Neural cell (in vitro differentiated cells): ENCODE measurements around the gene GUCA2B. TPM values are rescaled to one million over a fixed set of nuclear protein-coding genes. Genes with fewer than 3 reads are reported as not detected.

Experiments used
- H2AFZ ChIP-seq: fragments of 200-600, 300-800 bp; sonication (generic), shearing (Covaris generic); 2 replicates; pipeline ENCODE4 v1.6.0; 2014; ENCODE audit warnings: low read depth, mild to moderate bottlenecking, antibody characterized with exemption, low read length, moderate library complexity
- H3F3A ChIP-seq: fragments of 200-600 bp; shearing (Covaris generic); 2 replicates; pipeline ENCODE4 v1.6.1; 2016; ENCODE audit warnings: mild to moderate bottlenecking, moderate library complexity, mixed read lengths, antibody characterized with exemption, low read length; ENCODE audit not compliant: insufficient read depth, poor library complexity, severe bottlenecking
- H3K27ac ChIP-seq: fragments of 200-600, 300-800 bp; sonication (generic), shearing (Covaris generic); 2 replicates; pipeline ENCODE4 v1.5.1; 2014; ENCODE audit warnings: mild to moderate bottlenecking, low read length, moderate library complexity
- H3K27me3 ChIP-seq: fragments of 300-800, 200-600 bp; sonication (generic), shearing (Covaris generic); 2 replicates; pipeline ENCODE4 v1.6.0; 2014; ENCODE audit warnings: mild to moderate bottlenecking, low read depth, low read length, moderate library complexity; ENCODE audit not compliant: insufficient read depth
- H3K36me3 ChIP-seq: fragments of 300-800, 200-600 bp; sonication (generic), shearing (Covaris generic); 2 replicates; pipeline ENCODE4 v1.5.1; 2014; ENCODE audit warnings: mild to moderate bottlenecking, antibody characterized with exemption, low read length, moderate library complexity; ENCODE audit not compliant: insufficient read depth
- H3K4me2 ChIP-seq: fragments of 300-800, 200-600 bp; sonication (generic), shearing (Covaris generic); 2 replicates; pipeline ENCODE4 v1.6.0; 2014; ENCODE audit warnings: mild to moderate bottlenecking, low read length
- H3K4me3 ChIP-seq: fragments of 300-800, 200-600 bp; sonication (generic), shearing (Covaris generic); 2 replicates; pipeline ENCODE4 v1.5.1; 2014; ENCODE audit warnings: mild to moderate bottlenecking, low read length, moderate library complexity
- H3K79me2 ChIP-seq: fragments of 200-600 bp; shearing (Covaris generic); replicated peaks from 2 replicates; pipeline ENCODE4 v1.6.0; 2014; ENCODE audit warnings: mild to moderate bottlenecking, low read length, moderate library complexity; ENCODE audit not compliant: insufficient read depth
- H3K9ac ChIP-seq: fragments of 300-800, 200-600 bp; sonication (generic), shearing (Covaris generic); 2 replicates; pipeline ENCODE4 v1.6.1; 2016; ENCODE audit warnings: mild to moderate bottlenecking, low read length, mixed read lengths
- H3K9me2 ChIP-seq: fragments of 200-600 bp; shearing (Covaris generic); 2 replicates; pipeline ENCODE4 v1.6.1; 2016; ENCODE audit warnings: mild to moderate bottlenecking, low read length, mixed read lengths; ENCODE audit not compliant: insufficient read depth
- H3K9me3 ChIP-seq: fragments of 200-600, 300-800 bp; sonication (generic), shearing (Covaris generic); 2 replicates; pipeline ENCODE4 v1.6.1; 2016; ENCODE audit warnings: mild to moderate bottlenecking, mixed run types, low read length, moderate library complexity, mixed read lengths
- H4K20me1 ChIP-seq: fragments of 200-600 bp; shearing (Covaris generic); 2 replicates; pipeline ENCODE4 v1.6.1; 2016; ENCODE audit warnings: mild to moderate bottlenecking, mixed run types; ENCODE audit not compliant: insufficient read depth
- CTCF ChIP-seq: fragments of 450-650 bp; IDR thresholded peaks from 2 replicates; pipeline ENCODE4 v1.5.1; 2014; ENCODE audit warnings: antibody characterized with exemption, mild to moderate bottlenecking, moderate library complexity; ENCODE audit not compliant: poor library complexity, severe bottlenecking
- EP300 ChIP-seq: fragments of 450-650 bp; conservative IDR thresholded peaks from 2 replicates; pipeline ENCODE4 v1.6.1; 2014; ENCODE audit warnings: antibody characterized with exemption, mild to moderate bottlenecking, moderate library complexity; ENCODE audit not compliant: poor library complexity, severe bottlenecking
- EZH2 ChIP-seq: fragments of 200-600, 300-800 bp; shearing (Covaris generic), sonication (generic); IDR thresholded peaks from 2 replicates; pipeline ENCODE4 v1.6.1; 2014; ENCODE audit warnings: antibody characterized with exemption, low read length, borderline replicate concordance, mild to moderate bottlenecking; ENCODE audit not compliant: insufficient read depth, poor library complexity, severe bottlenecking
- MXI1 ChIP-seq: fragments of 450-650 bp; conservative IDR thresholded peaks from 2 replicates; pipeline ENCODE4 v1.6.1; 2014; ENCODE audit warnings: antibody characterized with exemption, mild to moderate bottlenecking; ENCODE audit not compliant: poor library complexity, severe bottlenecking
- POLR2AphosphoS5 ChIP-seq: IDR thresholded peaks from 2 replicates; pipeline ENCODE4 v1.6.1; 2012
- RAD21 ChIP-seq: fragments of 450-650 bp; conservative IDR thresholded peaks from 2 replicates; pipeline ENCODE4 v1.6.1; 2014; ENCODE audit warnings: antibody characterized with exemption, mild to moderate bottlenecking, moderate library complexity
- REST ChIP-seq: IDR thresholded peaks from 2 replicates; pipeline ENCODE4 v1.6.1; 2012; ENCODE audit warnings: borderline replicate concordance
- SMC3 ChIP-seq: fragments of 450-650 bp; conservative IDR thresholded peaks from 2 replicates; pipeline ENCODE4 v1.6.1; 2014; ENCODE audit warnings: antibody characterized with exemption, mild to moderate bottlenecking, moderate library complexity; ENCODE audit not compliant: poor library complexity
- TAF1 ChIP-seq: IDR thresholded peaks from 2 replicates; pipeline ENCODE4 v1.6.1; 2012; ENCODE audit warnings: low read depth
- polyA plus RNA-seq: library from polyadenylated mRNA; depleted of rRNA; stranded (reverse); fragments of >200 nt; gene quantifications from 2 replicates; pipeline ENCODE4 v1.2.3, GENCODE V29; 2014

Gene GUCA2B
- polyA plus RNA-seq, 1 donor from 2014 or later = not detected

DNA sequence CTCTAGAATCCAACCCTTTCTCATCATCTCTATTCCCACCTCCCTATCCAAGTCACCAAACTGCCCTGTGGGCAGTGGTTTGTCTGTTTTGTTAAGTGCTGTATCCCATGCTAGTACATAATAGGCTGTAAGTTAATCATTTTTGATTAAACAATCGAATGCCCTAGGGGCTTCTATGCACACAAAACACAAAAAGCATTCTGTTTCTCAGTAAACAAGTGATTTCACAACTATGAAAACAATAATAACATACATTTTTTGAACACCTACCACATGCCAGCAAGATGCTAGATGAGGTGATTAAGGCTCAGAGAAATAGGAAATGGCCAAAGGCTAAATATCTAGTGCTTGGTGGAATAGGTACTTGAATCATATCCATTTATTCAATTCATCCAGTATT is 5.0 kb upstream of the GUCA2B start:
- Histone ChIP-seq H3K27me3 (no peaks in the 10 kb centered on the region), H3K4me3 (no peak overlapping the region), H3K9me2 (no peaks in the 10 kb centered on the region), H3K9me3 (no peaks in the 10 kb centered on the region), H3K36me3 (no peaks in the 10 kb centered on the region), H2AFZ (no peak overlapping the region), H3F3A (no peaks in the 10 kb centered on the region), H3K4me2 (no peak overlapping the region), H4K20me1 (no peaks in the 10 kb centered on the region), H3K9ac (no peak overlapping the region), H3K79me2 (no peaks in the 10 kb centered on the region), H3K27ac (no peak overlapping the region)
- TF ChIP-seq REST (no peak), RAD21 (no peak), EZH2 (no peak), CTCF (no peak), SMC3 (no peak), EP300 (no peak), POLR2AphosphoS5 (no peak), MXI1 (no peak), TAF1 (no peak)

GRCh38 chr1:42150651-42151050 is 2.6 kb upstream of the GUCA2B start:
- TF ChIP-seq RAD21 (no peak), SMC3 (no peak), MXI1 (no peak), EZH2 (no peak), REST (no peak), POLR2AphosphoS5 (no peak), EP300 (no peak), CTCF (no peak), TAF1 (no peak)

More at GRCh38 chr1:42150651-42151050, 2.6 kb upstream of the GUCA2B start:
- no peaks in the 10 kb centered on the region for H3K27me3 ChIP-seq
- H3K9ac ChIP-seq = no peak overlapping the region
- H3K27ac ChIP-seq = no peak overlapping the region
- H3K9me3 ChIP-seq = no peaks in the 10 kb centered on the region
- no peaks in the 10 kb centered on the region for H4K20me1 ChIP-seq
- H3F3A ChIP-seq = no peaks in the 10 kb centered on the region
- no peaks in the 10 kb centered on the region for H3K9me2 ChIP-seq
- no peak overlapping the region for H3K4me3 ChIP-seq
- H2AFZ ChIP-seq = no peak overlapping the region
- no peaks in the 10 kb centered on the region for H3K36me3 ChIP-seq
- H3K4me2 ChIP-seq = no peak overlapping the region
- no peaks in the 10 kb centered on the region for H3K79me2 ChIP-seq
